Activated T-cell treated with anti-CD3 and anti-CD28 coated beads, Interleukin-2, amount 50 U/mL, for 24 hours (primary cell): ENCODE measurements around the gene FANCG.

ENCODE experiments used
- DNase-seq: peaks from one replicate; pipeline ENCODE4 v3.0.0-alpha.2; 2020
- H3K27ac Mint-ChIP-seq: 2 replicates; pipeline ENCODE4 v1.8.0; 2020; ENCODE audit warnings: mild to moderate bottlenecking, mixed read lengths
- H3K27me3 Mint-ChIP-seq: 2 replicates; pipeline ENCODE4 v1.8.0; 2020; ENCODE audit warnings: mixed read lengths
- H3K36me3 Mint-ChIP-seq: 2 replicates; pipeline ENCODE4 v1.8.0; 2020; ENCODE audit warnings: low read depth, mixed read lengths
- H3K4me1 Mint-ChIP-seq: 2 replicates; pipeline ENCODE4 v1.8.0; 2020; ENCODE audit warnings: low read depth, mixed read lengths
- H3K4me3 Mint-ChIP-seq: 2 replicates; pipeline ENCODE4 v1.8.0; 2020; ENCODE audit warnings: mild to moderate bottlenecking, moderate library complexity, mixed read lengths
- H3K9me3 Mint-ChIP-seq: 2 replicates; pipeline ENCODE4 v1.8.0; 2020; ENCODE audit warnings: mixed read lengths

Gene FANCG

GRCh38 chr9:35107297-35108290 is 27.9 kb upstream of the FANCG start:
- no peaks in the 10 kb centered on the region for H3K27me3 Mint-ChIP-seq
- DNase-seq, result no peak
- no peak overlapping the region for H3K4me3 Mint-ChIP-seq
- H3K27ac Mint-ChIP-seq, result no peak overlapping the region
- no peaks in the 10 kb centered on the region for H3K9me3 Mint-ChIP-seq
- peaks cover 32% of the 10 kb centered on the region for H3K4me1 Mint-ChIP-seq
- H3K36me3 Mint-ChIP-seq, result peaks cover 20% of the 10 kb centered on the region

- DNase-seq, result no peak
- H3K27ac Mint-ChIP-seq, result no peak overlapping the region
- H3K4me3 Mint-ChIP-seq, result no peak overlapping the region
- H3K9me3 Mint-ChIP-seq, result no peaks in the 10 kb centered on the region
- peaks cover 31% of the 10 kb centered on the region for H3K4me1 Mint-ChIP-seq
- no peaks in the 10 kb centered on the region for H3K27me3 Mint-ChIP-seq
- H3K36me3 Mint-ChIP-seq, result peaks cover 33% of the 10 kb centered on the region
Measured at GRCh38 chr9:35106343-35106730, 26.6 kb upstream of the FANCG start.

- Mint-ChIP-seq H3K27ac (no peak overlapping the region), H3K4me3 (no peak overlapping the region), H3K9me3 (no peaks in the 10 kb centered on the region), H3K27me3 (no peaks in the 10 kb centered on the region), H3K4me1 (peaks cover 33% of the 10 kb centered on the region), H3K36me3 (peaks cover 38% of the 10 kb centered on the region)
- DNase-seq, result no peak
Measured at GRCh38 chr9:35105571-35106342, 26.0 kb upstream of the FANCG start.

GRCh38 chr9:35105126-35105525 is 25.4 kb upstream of the FANCG start:
- Mint-ChIP-seq H3K27ac (peak overlapping the region; percentile 57), H3K4me3 (no peak overlapping the region)

DNA sequence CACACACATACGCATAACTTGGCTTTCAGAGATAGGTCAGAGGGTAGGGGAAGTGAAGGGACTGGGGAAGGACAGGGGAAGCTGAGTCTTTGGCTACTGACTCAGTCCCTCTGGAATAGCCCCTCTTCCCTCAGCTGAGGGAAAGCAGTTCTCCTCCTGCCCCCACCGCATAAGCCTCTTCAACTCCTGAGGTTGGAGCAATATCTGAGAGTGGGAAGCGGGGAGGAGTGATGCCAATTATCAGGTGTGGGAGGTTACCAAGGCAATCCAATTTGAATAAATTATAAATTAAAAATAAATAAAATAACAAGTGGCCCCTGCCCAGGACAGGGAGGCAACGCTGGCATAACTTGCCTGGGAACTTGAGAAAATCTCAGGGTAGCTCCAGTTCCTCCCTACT is 24.8 kb upstream of the FANCG start:
- H3K36me3 Mint-ChIP-seq, result peaks cover 50% of the 10 kb centered on the region
- peak overlapping the region; percentile 50 for H3K27ac Mint-ChIP-seq
- H3K4me3 Mint-ChIP-seq, result no peak overlapping the region
- no peaks in the 10 kb centered on the region for H3K27me3 Mint-ChIP-seq
- peaks cover 31% of the 10 kb centered on the region for H3K4me1 Mint-ChIP-seq
- H3K9me3 Mint-ChIP-seq, result no peaks in the 10 kb centered on the region
- no peak for DNase-seq

More at GRCh38 chr9:35105126-35105525, 25.4 kb upstream of the FANCG start:
- Mint-ChIP-seq H3K36me3 (peaks cover 45% of the 10 kb centered on the region), H3K27me3 (no peaks in the 10 kb centered on the region), H3K9me3 (no peaks in the 10 kb centered on the region), H3K4me1 (peaks cover 32% of the 10 kb centered on the region)
- DNase-seq, result no peak

GRCh38 chr9:35103660-35104191 is 24.0 kb upstream of the FANCG start:
- Mint-ChIP-seq H3K27ac (peak overlapping the region; percentile 99), H3K36me3 (peaks cover 59% of the 10 kb centered on the region), H3K4me1 (peaks cover 31% of the 10 kb centered on the region), H3K9me3 (no peaks in the 10 kb centered on the region), H3K27me3 (no peaks in the 10 kb centered on the region), H3K4me3 (peak overlapping the region; percentile 100)
- no peak for DNase-seq

DNA sequence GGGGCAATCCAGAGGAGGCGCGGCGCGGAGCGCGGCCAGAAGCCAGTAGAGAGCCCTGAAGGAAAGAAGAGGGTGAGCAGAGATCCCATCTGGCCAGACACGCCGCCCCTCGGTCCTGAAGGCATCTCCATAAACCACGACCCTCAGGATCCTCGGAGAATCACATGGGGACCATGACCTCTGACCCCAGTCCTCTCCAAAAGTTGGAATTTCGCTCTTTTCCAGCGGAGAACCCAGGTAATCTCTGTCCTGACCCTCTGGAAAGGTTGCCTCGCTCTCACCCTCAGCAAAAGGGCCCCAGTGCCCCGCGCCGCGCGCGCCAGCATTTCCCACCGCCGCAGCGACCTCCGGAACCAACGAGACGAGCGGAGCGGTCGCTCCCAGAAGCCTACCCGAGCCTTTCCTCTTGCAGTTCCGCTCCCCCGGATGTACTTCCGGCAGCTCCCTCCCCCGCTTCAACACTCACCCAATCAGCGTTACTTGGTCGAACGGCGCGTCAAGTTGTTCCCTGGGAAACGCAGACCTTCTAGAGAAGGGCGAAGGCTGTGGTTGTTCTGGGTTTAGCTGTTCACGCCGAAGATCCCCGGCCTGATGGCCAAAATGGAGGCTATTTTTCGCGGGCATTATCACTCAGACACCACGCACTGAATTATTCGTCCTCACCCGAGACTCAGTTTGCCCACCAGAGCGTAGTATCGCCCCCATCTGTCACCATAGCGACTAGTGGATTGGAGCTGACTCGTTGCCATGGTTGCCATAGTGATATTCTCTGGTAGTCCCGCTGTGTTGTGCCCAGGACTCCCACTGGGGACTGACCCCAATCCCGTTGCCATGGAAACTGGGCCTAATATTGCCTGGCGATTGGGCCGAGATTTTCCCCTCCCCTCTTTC is 23.3 kb upstream of the FANCG start, which contains the start of gene STOML2:
Gene STOML2 (minus strand): TSS at position 363 of the 891 bp plus-strand sequence. CDS start 37 bp downstream, at position 326.
- DNase-seq, result peak; percentile 91
- Mint-ChIP-seq H3K27me3 (no peaks in the 10 kb centered on the region), H3K27ac (peak within 1 kb of the TSS; percentile 99), H3K4me1 (peaks cover 32% of the 10 kb centered on the region), H3K4me3 (peak within 1 kb of the TSS; percentile 100), H3K36me3 (peaks cover 63% of the 10 kb centered on the region), H3K9me3 (no peaks in the 10 kb centered on the region)

DNA sequence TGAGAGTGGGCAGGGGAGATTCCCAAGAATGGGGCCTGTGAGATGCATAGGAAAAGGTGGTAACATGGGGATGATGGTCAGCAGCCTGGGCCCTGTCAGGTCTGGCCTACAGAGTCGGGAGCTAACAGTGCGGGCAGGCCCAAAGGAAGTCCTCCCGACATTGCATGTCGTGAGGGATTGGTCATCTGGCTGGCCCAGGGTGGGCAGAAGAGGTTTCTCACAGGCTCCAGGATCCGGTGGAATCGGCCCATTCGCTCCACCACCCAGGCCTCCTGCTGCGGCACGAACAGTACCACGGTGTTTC is 22.7 kb upstream of the FANCG start:
- no peaks in the 10 kb centered on the region for H3K9me3 Mint-ChIP-seq
- peak overlapping the region; percentile 100 for H3K4me3 Mint-ChIP-seq
- H3K36me3 Mint-ChIP-seq, result peaks cover 68% of the 10 kb centered on the region
- peaks cover 36% of the 10 kb centered on the region for H3K4me1 Mint-ChIP-seq
- H3K27ac Mint-ChIP-seq, result peak overlapping the region; percentile 99
- no peak for DNase-seq
- no peaks in the 10 kb centered on the region for H3K27me3 Mint-ChIP-seq

DNA sequence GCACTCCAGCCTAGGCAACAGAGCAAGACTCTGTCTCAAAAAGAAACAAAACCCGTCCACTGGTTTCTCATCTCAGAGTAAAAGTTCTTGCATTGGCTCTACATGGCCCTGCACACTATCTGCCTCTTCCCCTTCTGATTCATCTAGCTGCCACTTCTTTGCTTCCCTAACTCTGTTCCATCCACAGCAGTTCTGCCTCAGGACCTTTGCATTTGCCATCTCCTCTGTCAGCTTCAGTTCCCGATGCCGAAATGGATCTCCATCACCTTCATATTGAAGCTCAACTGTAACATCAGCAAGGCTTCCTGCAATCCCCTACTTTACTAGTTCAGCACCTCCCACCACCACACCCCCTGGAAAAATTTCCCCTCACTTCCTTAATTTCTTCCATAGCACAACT is 17.8 kb upstream of the FANCG start:
- DNase-seq, result no peak
- no peaks in the 10 kb centered on the region for H3K27me3 Mint-ChIP-seq
- H3K36me3 Mint-ChIP-seq, result peaks cover 79% of the 10 kb centered on the region
- H3K4me3 Mint-ChIP-seq, result no peak overlapping the region
- no peak overlapping the region for H3K27ac Mint-ChIP-seq
- peaks cover 53% of the 10 kb centered on the region for H3K4me1 Mint-ChIP-seq
- no peaks in the 10 kb centered on the region for H3K9me3 Mint-ChIP-seq

- H3K4me3 Mint-ChIP-seq, result peak within 1 kb of the TSS; percentile 90
- peaks cover 43% of the 10 kb centered on the region for H3K4me1 Mint-ChIP-seq
- peak within 1 kb of the TSS; percentile 96 for H3K27ac Mint-ChIP-seq
- no peaks in the 10 kb centered on the region for H3K9me3 Mint-ChIP-seq
- no peaks in the 10 kb centered on the region for H3K27me3 Mint-ChIP-seq
- H3K36me3 Mint-ChIP-seq, result peaks cover 79% of the 10 kb centered on the region
- DNase-seq, result peak; percentile 94
Measured at GRCh38 chr9:35096035-35096849, 16.5 kb upstream of the FANCG start, which contains the start of gene PIGO. Gene PIGO (minus strand): TSS chr9:35096591. CDS start chr9:35095565, 1,026 bp downstream.

DNA sequence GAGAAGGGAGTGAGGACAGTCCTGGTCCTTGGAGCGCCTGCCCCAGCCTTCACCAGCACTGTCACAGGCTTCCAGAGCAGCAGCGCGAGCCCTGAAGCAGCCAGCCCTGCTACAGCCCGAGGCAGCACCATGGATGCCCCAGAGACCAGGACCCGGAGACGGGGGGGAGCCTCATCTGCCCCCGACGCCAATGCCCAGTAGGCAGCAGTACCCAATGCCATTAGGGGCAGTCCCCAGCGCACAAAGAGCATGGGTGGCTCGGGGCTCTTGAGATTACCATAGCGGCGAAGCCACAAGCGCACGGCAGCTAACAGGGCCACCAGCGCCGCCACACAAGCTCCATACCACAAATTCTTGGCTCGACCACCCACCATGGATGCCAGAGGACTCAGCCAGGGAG is 11.8 kb upstream of the FANCG start:
- DNase-seq, result no peak
- peaks cover 91% of the 10 kb centered on the region for H3K36me3 Mint-ChIP-seq
- no peak overlapping the region for H3K27ac Mint-ChIP-seq
- H3K27me3 Mint-ChIP-seq, result no peaks in the 10 kb centered on the region
- H3K4me3 Mint-ChIP-seq, result no peak overlapping the region
- peaks cover 22% of the 10 kb centered on the region for H3K4me1 Mint-ChIP-seq
- no peaks in the 10 kb centered on the region for H3K9me3 Mint-ChIP-seq

DNA sequence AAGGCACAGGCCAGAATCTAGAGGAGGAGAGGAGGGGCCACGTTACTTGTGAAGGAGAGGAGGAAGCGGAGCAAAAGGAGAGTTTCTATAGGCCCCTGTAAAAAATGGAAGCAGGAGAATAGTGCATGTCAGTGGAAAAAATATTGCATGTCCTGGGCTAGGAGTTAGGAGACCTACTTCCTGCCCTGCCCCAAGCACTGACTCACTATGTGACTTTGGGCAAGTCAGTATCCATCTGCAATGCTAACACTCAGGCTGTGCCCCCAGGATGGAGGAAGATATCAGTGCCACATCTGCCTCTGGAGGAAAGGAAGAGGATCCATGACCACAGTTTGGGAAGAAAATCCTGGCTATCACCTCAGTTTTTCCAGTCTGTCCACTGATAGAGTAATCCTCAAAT is 9.7 kb upstream of the FANCG start:
- Mint-ChIP-seq H3K27me3 (no peaks in the 10 kb centered on the region), H3K4me3 (no peak overlapping the region), H3K36me3 (peaks cover 91% of the 10 kb centered on the region), H3K4me1 (peaks cover 9% of the 10 kb centered on the region), H3K27ac (peak overlapping the region; percentile 66), H3K9me3 (no peaks in the 10 kb centered on the region)
- DNase-seq, result no peak

- no peaks in the 10 kb centered on the region for H3K9me3 Mint-ChIP-seq
- peaks cover 51% of the 10 kb centered on the region for H3K36me3 Mint-ChIP-seq
- no peak overlapping the region for H3K4me3 Mint-ChIP-seq
- H3K27me3 Mint-ChIP-seq, result no peaks in the 10 kb centered on the region
- H3K27ac Mint-ChIP-seq, result no peak overlapping the region
- no peak for DNase-seq
- H3K4me1 Mint-ChIP-seq, result peaks cover 6% of the 10 kb centered on the region
Measured at GRCh38 chr9:35085078-35085477, 5.3 kb upstream of the FANCG start.
